B cell (primary cell): Measurements from ENCODE around the gene HLA-DQA1.

Experiments used
- CTCF ChIP-seq: fragments of 200-600 bp; IDR thresholded peaks from one replicate; pipeline ENCODE4 v1.8.0; 2022; ENCODE audit warnings: antibody characterized with exemption, mild to moderate bottlenecking
- EZH2 ChIP-seq: IDR thresholded peaks from 2 replicates; pipeline ENCODE4 v1.6.1; 2012; ENCODE audit warnings: borderline replicate concordance, low read depth, mild to moderate bottlenecking, moderate library complexity, low read length; ENCODE audit not compliant: insufficient read depth, poor library complexity, severe bottlenecking

- TF ChIP-seq CTCF (no peak), EZH2 (no peak)
Observed at GRCh38 chr6:32597024-32597423, 40.2 kb upstream of the HLA-DQA1 start.
